Bronchial smooth muscle cell (primary cell): ENCODE measurements around the gene ASTN2. TPM values are rescaled to one million over a fixed set of nuclear protein-coding genes. Genes with fewer than 3 reads are reported as not detected.

ENCODE experiments used
- total RNA-seq: library from RNA; depleted of rRNA; stranded (reverse); fragments of >200 nt; gene quantifications from 2 replicates; pipeline ENCODE4 v1.2.1, GENCODE V29; 2014

ASTN2 gene
- 14.7 and 22.2 TPM in 2 replicates for total RNA-seq

GRCh38 chr9:117414906-117415331 lies at the start of gene ASTN2:
TSS of gene ASTN2 (minus strand) at chr9:117415057. CDS start at chr9:117414938, 119 bp downstream.

GRCh38 chr9:116687074-116687753 lies 727.6 kb downstream of the ASTN2 start, which contains the start of gene TRIM32:
TSS of gene TRIM32 (plus strand) at chr9:116687305. CDS start at chr9:116697743, 10,438 bp downstream.

